ENCODE measurements around the gene RBM14.

GRCh38 chr11:66591175-66591574, 25.3 kb upstream of the RBM14 start:
- TF ChIP-seq ZNF274 (IDR thresholded peaks at IDR 0.05; ENCODE audit: low read depth, low read length) (no peak), YY1 (IDR thresholded peaks at IDR 0.05; ENCODE audit: insufficient read depth, insufficient read length) (no peak), SUZ12 (IDR thresholded peaks at IDR 0.05; ENCODE audit: extremely low read depth, insufficient read depth, insufficient read length) (no peak)

All from NT2/D1 (cell line).